GM18909 (cell line): ENCODE results near the gene OR2V2.

Experiments
- ATAC-seq: cut with Tn5 transposase; IDR thresholded peaks from one replicate; pipeline ENCODE4 v1.9.1; 2021; ENCODE audit warnings: mild to moderate bottlenecking; ENCODE audit not compliant: unreplicated experiment, poor library complexity

The OR2V2 gene

DNA sequence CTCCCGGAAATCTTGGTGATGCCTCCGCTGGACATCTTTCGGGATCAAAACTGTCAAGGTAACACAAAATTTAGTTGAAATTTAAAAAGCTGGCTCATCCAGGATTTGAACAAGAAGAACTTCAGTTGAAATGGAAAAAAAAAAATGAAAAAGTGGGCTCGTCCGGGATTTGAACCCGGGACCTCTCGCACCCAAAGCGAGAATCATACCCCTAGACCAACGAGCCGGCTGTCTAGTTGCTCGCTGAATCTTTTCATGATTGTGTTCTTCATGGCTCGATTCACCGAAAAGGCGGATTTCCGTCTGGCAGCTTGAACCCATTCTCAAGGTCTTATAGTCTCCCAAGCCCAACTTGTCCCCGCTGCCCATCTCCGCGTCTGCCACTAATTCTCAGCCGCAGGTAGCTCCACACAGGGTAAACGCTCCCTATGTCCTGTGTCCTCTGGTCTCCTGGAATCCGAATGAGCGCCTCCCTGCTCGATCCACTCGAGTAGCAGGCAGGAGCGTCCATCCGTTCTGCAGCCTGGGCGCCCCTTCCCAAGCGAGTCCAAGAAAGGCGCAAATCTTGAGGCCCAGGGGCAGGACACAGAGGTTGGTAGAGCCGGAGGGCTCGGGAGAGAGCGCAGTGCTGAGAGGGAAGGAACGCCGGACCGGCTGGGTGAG is 41.4 kb downstream of the OR2V2 start:
- no peak for ATAC-seq

DNA sequence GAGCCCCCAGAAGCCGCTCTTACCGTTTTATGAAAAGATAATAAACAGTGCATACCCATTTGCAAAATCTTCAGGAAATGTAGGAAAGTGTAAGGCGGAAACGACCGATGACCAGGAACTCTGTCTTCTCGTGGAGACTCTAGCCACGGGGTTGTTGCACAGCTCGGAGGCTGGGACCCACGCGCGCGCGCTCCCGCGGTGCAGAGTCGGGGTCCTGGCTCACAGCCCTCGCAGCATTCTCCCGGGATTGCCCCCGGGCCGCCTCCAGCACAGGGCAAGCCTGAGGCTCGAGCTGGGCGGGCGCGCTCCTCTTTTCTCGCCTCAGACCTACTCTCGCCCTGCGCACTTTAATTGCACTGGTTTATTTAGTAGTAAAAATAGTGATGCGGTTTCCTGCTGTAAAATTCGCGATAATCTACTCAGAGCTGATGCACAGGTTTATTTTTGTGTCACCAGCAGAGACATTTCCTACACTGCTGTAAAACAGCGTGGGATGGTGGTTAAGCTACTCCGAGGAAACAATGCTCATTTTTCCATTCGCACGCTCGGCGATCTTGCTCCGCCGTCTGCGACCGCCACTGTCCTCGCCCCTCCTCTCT is 42.1 kb downstream of the OR2V2 start:
- ATAC-seq, result no peak

DNA sequence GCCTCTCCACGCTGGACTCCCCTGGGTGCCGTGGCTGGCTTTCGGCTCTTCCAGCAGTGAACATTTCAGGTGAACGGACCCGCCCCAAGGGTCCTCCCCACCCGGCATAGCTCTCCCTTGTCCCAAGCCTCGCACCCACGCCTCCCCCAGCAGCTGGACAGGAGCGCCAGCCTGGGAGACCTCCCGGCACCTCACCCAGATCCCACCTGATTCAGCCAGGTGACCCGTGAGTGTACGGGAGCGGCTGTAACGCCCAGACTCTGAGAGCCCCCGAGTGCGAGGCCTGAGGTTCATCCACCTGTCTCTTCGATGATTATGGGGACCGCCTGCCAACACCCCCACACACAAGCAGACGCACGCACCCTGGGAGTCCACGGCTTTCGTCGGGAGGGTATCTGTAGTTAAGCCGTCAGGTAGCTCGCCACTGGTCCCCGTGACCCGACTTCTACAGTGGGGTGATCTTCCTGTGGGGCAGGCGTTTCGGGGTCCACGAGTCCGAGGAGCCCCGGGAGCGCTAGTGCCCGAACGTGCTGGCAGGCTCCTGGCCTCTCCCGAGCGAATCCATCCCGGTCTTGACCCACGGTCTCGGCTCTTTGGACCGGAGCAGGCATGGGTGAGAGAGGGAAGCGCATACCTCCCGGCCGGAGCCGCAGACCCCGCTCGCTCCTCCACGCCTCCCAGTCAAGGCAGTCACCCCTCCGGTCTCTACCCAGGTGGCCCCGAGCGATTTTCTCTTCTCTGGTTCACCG is 42.8 kb downstream of the OR2V2 start:
- ATAC-seq, result no peak

DNA sequence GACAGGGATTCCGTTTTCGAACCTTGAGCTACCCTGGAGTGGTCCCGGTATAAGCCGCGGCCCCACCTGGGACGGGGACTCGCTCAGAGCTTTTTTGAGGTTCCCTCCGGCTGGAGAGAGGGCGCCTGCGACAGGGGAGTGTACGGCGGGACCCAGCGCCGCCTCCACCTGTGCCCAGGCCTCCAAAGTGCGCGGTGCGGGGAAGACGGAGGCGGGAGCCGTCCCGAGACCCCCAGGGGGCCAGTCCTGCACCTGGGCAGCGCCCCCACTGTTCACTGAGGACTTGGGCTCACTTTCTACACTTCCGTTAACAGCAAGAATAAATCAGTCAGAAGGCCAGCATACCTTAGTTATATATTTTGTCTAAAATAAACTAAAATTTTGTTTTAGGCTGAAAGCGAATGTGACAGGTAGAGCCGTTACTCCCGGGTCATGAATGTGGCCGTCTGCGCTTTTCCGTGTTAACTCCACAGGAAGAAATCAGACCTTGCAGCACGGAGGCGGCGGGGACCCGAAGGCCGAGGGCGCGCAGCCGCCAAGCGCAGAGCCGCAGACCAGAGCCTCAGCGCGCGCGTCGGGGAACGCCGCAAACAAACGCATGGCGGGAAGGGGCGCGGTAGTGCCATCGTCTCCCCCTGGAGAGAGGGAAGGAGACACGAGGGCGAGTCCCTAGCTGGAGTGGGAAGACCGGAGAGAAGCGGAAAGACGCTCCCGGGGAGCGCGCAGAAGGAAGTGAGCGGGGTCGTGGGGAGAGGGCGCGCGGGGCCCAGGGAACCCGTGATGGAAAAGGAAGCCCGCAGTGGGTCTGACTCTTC is 43.5 kb downstream of the OR2V2 start:
- ATAC-seq, result peak; percentile 14

DNA sequence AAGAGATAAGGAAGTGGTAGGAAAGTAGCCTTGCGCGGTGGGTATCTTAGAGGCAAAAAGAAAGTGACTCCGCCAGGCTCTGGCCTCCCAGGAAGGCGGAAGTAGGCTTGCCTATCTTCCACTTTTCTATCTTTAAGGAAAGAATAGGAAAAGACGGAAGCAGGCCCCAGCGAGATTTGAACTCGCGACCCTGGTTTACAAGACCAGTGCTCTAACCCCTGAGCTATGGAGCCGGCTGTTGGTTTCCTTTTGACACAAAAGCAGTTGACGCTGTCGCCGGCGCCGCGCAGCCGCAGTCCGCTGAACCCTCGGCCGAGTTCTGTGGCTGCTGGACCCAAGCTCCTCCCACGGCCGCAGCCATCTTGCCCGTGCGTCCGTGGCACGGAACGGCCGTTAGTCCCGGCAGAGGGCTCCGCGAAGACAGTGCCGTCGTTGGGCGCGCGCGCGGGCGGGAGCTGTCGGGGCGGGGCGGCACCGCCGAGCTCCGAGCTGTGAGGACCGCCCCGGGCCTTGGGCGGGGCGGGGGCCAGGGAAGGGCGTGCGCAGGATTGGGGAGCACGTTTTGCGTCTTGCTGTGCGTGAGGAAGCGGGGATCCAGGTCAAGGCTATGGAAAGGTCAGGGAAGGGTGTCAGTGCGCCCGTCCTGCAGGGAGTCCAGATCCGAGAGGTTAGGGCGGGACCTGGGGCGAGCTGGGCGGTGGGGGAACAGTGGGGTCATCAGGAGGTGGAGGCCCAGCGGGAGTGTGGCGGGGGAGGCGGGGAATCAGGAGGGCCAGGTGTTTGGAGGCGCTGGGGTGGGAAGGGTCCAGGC is 44.3 kb downstream of the OR2V2 start:
- ATAC-seq, result peak; percentile 56

DNA sequence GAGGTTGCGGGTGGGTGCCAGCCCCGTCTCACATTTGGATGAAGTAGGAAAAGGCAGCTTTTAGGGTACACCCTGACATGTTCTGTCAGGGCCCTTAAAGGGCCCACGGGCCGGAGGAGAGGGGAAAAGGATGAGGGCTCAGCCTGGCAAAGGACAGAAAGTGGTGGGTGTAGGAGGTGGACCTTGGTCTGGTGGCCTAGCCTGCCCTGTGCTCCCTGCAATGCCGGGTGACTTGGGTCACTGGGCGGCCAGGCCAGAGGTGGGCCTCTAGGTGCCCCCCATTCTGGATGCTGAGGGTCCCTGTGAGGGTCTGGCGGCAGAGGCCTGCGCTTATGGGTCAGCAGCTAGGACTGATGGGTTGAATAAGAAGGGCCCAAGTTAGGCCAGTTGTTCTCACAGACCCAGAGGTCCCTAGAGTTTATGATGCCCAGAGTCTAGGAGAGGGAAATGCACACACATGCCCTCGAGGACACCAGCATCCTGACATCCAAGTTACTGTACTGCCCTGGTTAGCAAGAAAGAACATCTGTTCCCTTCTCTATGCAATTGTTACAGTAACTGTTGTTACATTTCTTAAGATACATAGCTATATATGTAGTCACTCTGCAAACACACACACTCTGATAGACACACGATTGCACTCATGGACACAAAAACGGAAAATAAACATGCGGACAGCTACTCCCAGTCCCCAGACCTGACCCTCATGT is 45.1 kb downstream of the OR2V2 start:
- ATAC-seq, result no peak

DNA sequence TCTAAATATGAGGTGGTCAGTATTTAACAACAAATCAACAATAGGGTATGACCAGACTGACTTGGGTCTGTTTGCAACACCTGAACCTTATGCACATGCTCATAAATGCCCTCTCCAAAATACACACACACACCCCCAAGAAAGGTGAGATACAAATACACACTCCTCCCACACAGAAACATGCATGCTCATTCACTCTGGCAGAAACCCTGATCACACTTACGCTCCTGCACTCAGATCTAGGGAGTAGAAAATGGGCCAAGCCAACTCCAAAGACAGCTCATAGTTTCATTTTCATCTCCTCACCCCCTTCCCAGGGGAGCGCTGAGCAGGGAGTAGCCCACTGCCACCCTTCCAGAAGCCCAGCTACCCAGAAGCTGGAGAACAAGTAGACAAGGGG is 46.3 kb downstream of the OR2V2 start:
- ATAC-seq, result no peak

DNA sequence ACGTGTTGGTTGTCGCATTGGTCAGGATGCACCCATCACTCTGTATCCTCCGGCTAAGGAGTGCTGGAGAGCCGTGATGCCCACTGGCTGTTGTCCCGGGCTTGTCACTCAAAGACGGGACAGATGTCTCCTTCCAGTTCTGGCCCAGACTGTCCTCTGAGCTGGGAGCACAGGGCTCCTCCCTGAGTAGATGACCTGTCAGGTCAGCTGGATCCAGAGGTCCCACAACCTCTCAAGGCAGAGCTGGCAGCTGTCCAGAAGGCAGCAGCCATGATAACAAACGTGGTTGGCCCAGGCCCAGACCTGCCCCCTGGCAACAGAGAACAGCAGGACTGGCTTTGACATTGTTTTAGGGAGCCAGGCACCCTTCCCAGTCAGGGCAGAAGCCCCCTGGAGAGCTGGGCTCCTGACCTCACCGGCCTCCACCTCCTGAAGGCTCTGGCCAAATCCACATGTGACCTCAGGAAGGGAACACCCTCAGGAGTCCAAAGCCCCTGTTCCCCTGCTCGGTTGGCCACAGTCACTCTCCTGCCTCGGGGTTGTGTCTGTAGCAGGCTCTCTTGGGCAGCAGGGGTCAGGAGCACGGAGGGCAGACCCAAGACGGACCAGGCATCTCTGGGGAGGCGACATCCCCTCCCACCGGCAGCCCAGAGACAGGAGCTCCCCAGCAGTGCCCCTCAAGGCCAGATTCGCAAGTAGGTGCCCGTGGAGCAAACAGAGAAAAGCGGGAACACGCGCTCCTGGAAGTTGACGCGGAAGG is 47.3 kb downstream of the OR2V2 start:
- ATAC-seq, result no peak

DNA sequence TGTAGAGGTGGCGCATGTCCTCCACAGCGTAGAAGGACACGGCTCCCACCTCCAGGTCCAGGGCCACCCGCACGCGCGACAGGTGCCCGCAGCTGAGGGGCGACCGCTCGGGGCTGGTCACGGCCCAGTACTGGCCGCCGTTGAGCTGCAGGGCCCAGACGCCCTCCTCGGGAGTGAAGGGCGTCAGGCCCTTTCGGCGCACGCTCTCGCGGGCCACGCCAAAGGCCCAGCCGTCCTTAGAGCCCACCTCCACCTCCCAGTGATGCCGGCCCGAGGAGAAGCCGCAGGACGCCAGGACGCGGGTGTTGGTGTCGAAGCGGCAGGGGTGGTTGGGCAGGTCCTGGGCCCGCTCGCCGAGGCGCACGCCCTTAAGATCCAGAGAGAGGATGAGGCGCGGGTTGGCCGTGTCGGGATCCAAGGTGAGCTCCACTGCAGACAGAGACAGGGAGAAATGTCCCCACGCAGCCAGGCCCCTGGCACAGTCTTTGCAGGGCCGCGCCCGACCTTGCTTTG is 47.9 kb downstream of the OR2V2 start:
- ATAC-seq, result no peak

DNA sequence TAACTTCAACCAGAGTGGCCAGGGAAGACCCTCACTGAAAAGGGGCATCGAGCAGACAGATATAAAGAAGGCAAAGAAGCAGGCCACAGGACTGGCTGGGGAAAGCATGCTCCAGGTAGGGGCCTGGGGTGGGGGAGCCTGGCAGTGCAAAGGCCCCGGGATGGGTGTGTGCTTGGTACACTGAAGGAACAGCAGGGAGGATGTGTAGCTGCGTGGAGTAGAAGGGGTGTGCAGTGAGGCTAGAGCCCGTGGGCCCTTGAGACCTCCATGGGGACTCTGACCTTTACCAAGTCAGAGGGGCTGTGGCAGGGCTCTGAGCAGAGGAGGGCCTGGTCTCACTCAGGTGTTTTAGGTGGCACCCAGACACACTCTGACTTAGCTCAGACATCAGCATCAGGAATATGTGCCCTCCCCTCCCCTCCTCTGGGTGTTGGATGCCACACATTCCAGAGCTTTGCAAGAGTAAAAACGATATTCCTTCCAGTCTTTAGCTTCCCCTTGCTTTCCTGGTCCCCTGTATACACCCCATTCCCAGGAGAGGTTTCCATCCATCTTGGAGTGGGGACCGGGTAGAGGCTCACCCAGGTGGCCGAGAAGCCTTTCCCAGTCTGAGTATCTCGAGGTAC is 50.1 kb downstream of the OR2V2 start:
- ATAC-seq, result no peak

DNA sequence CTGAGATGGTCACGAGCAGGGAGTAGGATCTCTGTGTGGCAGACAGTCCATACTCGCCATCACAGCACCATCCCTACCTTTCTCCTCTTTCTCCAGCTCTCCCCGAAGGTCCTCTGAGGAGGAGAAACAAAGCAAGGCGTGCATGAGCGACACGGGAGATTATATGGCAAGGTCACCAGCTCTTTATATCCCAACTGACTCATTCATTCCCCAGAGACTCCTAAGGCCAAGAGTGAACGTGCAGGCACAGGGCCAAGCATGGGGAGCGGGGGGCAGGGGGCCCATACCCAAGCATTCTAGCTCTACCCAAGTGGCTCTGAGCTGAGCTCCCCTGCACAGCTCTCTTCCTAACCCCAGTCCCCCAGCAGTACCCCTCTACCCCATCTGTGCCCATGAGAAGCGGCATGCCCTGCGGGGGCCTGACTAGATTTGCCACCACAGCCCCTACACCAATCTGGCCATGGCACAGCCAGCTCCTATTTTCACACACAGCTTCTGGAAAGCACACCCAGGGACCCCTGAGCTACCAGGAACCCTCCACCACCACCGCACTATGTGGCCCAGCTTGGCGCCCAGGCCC is 50.8 kb downstream of the OR2V2 start:
- ATAC-seq, result no peak

DNA sequence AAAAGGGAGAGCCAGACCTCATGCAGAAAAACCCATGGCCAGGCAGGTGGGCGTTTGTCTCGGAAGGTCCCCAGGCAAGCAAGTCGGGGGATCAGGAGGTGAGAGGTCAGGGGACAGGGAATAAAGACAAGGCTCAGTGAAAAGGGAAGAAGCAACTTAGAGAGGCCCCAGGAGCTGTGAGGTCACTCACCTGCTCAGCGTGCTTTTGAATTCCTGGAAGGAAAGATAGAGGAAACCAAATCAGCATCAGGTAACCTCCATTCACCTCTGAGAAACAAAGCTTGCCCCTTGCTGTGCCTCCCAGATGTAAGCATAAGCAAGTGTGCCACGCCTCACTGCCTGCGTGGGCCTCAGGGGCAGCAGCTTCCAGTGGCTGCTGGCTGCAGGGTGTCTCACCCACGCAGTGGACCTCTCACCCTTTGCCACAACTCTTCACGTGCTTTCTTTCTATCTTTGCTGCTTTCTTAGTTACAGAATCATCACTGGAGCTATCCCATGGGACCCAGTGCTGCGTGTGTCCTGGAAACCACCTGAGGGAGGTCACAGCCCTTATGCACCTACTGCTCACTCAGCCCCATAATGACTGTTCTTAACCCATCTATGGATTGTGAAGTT is 51.6 kb downstream of the OR2V2 start:
- peak; percentile 80 for ATAC-seq

DNA sequence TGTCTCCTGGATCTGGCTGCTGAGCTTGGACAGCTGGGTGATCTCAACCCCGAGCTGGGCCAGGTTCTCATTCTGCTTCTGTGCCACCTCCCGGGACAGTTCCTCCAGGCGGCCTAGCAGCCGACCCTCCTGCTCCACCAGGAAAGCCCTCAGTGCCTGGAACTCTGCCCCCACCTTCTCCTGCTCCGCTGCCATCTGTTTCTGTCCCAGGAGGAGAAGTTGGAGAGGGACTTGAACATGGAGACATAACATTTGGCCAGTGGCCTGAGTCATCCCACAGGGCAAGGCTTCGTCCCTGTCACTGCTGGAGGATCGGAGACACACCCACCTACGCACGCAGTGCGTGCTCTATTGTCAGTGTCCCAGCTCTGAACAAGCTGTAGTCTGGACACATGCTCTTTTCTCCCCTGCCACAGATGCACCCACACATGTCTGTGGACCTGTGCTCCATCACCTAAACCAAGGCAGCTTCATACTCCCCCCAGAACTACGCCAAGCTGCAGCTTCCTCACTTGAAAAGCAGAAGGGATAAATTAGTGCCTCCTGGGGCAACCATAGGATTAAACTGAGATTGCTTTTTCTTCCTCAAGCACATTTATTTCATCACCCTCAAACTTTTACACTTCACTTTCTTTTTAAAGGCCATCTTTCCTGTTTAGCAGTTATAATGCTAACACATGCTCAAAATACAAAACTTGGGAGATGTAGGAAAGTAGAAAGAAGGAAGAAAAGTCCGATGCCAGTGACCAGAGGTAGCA is 52.7 kb downstream of the OR2V2 start:
- ATAC-seq, result no peak

DNA sequence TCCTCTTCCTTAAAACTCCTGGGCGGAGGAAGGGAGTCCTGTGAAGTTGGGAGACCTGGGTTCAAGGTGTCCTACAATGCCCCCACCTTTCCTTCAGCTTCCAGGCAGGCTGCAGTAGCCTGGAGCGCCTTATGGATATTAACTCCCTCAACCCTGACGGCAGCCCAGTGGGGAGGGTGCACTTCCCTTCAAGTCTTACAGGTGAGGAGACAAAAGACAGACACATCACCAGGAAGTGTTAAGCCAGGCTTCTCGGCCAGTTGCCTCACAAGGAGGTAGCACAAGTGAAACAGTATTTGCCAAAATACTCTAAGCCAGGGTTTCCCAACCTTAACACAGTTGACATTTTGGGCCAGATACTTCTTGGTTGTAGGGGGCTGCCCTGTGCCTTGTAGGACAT is 53.4 kb downstream of the OR2V2 start:
- ATAC-seq, result no peak

DNA sequence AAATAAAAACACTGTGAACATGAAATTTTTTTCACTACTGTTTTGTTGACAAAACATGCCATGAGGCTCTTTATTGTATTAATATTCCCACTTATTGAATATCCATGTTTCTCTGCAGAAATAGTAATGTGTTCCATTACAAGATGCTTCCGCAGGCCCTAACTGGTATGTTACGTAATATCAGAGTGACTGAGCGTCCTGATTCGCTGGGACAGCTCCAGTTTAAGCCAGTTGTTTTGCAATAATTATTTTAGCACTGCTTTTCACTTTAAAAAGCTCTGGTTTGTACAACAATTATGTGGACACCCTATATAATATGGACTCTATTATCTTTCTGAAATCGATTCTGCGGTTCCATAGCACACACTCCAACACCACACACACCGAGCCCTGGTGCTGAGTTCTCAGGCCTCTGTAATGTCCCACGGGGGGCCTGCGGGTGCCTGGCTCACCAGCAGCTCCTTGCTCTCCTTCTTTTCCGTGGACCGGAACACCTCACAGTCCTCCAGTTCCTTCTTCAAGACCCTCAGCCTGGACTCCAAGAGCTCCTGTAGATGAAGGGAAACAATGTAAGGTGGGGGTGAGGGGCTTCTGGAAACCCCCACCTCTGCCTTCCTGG is 55.8 kb downstream of the OR2V2 start:
- no peak for ATAC-seq

DNA sequence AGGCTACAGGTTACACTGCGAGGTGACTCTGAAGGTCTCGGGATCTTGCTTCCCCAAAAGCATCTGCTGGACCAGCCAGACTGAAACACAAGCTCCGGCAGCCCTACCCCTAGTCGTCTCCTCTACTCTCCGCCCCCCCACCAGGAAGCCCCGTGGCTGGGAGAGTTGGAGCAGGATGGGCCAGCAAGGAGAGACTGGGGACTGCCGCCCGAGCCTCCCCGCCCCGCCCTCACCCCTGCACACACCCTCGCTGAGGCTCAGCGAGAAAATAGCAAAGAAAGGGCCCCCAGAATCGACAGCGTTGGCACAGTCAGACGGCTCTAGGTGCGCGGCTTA is 56.4 kb downstream of the OR2V2 start:
- no peak for ATAC-seq
